GM21515 (cell line): ENCODE data around the gene RNU6-9.
A peak's percentile ranks its signal among the peaks of the same experiment; 100 is the strongest.
"Not testable (repeated sequence)": the region's sequence is repeated elsewhere in the genome, so short reads cannot be mapped to it uniquely, and the experiment has no call there.

ENCODE experiments used
- ATAC-seq: cut with Tn5 transposase; IDR thresholded peaks from one replicate; pipeline ENCODE4 v1.9.1; 2021; ENCODE audit not compliant: unreplicated experiment

The RNU6-9 gene

DNA sequence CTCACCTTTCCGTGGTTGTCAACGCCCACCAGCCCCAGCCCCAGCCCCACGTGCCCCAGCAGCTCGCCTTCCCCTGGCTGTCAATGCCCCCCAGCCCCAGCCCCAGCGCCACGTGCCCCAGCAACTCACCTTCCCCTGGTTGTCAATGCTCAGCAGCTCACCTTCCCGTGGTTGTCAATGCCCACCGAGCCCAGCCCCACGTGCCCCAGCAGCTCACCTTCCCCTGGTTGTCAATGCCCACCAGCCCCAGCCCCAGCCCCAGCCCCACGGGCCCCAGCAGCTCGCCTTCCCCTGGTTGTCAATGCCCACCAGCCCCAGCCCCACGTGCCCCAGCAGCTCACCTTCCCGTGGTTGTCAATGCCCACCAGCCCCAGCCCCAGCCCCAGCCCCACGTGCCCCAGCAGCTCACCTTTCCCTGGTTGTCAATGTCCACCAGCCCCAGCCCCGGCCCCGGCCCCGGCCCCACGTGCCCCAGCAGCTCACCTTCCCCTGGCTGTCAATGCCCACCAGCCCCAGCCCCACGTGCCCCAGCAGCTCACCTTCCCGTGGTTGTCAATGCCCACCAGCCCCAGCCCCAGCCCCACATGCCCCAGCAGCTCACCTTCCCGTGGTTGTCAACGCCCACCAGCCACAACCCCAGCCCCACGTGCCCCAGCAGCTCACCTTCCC lies 15.2 kb upstream of the RNU6-9 start:
- ATAC-seq = not testable (repeated sequence)

DNA sequence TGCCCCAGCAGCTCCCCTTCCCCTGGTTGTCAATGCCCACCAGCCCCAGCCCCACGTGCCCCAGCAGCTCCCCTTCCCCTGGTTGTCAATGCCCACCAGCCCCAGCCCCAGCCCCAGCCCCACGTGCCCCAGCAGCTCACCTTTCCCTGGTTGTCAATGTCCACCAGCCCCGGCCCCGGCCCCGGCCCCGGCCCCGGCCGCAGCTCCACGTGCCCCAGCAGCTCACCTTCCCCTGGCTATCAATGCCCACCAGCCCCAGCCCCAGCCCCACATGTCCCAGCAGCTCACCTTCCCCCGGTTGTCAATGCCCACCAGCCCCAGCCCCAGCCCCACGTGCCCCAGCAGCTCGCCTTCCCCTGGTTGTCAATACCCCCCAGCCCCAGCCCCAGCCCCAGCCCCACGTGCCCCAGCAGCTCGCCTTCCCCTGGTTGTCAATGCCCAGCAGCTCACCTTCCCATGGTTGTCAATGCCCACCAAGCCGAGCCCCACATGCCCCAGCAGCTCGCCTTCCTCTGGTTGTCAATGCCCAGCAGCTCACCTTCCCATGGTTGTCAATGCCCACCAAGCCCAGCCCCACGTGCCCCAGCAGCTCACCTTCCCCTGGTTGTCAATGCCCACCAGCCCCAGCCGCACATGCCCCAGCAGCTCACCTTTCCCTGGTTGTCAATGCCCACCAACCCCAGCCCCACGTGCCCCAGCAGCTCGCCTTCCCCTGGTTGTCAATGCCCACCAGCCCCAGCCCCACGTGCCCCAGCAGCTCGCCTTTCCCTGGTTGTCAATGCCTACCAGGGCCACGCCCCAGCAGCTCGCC lies 14.3 kb upstream of the RNU6-9 start:
- ATAC-seq = not testable (repeated sequence)

DNA sequence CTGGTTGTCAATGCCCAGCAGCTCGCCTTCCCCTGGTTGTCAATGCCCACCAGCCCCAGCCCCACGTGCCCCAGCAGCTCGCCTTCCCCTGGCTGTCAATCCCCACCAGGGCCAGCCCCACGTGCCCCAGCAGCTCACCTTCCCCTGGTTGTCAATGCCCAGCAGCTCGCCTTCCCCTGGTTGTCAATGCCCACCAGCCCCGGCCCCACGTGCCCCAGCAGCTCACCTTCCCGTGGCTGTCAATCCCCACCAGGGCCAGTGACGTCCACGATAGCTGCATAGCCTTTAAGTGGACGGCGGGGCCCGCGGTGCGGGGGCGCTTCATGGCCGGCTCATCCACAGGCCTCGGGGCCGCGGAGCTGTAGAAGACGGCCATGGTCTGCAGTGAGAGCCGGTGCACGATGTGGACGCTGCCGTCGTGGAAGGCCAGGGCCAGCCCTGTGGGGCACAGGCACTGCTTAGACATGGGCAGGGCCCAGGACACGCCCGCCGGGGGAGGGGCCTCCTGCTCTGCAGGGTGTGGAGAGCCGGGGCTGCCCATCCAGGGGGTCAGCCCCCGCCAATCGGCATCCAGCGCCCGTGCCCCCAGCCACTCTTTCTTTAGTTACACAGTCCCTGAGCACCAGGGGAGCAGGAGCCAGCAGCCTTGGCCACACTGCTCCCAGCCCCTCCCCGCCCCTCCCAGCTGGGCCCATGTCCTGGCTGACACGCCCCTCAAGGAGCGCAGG lies 13.4 kb upstream of the RNU6-9 start:
- ATAC-seq = no peak

DNA sequence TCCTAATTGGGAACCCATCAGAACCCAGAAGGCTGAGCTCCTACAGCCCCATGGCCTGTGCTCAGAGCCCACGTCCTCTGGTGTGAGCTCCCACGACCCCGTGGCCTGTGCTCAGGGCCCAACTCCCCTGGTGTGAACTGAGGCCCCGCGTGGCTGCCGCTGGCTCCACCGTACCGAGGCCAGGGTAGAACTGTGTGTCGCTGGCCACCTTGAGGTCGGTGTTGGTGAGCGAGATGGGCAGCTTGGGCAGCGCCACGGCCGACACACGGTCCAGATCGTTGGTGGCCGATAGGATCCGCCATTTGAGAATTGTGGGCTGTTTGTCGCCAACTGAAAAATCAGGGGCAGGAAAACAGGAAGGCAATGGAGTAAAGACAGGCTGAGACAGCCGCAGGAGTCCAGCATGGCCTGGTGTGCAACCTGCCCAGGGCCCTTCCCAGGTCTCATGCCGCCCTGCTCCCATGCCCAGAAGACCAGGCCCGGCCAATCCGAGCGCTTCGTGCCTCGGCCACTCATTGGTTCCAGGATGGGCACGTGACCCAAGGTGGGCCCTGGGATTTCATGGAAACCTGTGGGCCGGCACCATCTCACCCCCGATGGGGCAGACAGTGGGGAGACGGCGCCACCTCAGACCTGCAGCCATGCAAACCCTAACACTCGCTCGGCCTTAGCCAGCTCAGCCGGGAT lies 11.8 kb upstream of the RNU6-9 start:
- no peak for ATAC-seq

DNA sequence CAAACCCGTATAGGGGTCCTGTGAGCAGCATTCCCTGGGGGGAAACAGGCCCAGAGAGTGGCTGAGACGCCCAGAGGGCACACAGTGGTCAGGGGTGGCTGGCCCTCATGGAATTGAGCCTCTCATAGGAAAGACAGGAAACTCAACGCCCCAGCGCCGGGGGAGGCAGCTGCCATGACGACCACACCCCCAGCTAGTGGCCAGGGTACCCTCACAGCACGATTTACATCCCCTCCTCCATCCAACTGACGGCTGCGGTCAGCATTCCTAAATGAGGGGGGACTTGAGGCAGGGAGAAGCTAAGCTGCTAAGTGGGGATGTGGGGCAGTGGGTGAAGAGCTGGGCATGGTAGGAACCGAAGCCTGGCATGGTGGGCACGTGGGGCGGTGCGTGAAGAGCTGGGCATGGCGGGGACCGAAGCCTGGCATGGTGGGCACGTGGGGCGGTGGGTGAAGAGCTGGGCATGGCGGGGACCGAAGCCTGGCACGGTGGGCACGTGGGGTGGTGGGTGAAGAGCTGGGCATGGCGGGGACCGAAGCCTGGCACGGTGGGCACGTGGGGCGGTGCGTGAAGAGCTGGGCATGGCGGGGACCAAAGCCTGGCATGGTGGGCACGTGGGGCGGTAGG lies 10.3 kb upstream of the RNU6-9 start:
- no peak for ATAC-seq

DNA sequence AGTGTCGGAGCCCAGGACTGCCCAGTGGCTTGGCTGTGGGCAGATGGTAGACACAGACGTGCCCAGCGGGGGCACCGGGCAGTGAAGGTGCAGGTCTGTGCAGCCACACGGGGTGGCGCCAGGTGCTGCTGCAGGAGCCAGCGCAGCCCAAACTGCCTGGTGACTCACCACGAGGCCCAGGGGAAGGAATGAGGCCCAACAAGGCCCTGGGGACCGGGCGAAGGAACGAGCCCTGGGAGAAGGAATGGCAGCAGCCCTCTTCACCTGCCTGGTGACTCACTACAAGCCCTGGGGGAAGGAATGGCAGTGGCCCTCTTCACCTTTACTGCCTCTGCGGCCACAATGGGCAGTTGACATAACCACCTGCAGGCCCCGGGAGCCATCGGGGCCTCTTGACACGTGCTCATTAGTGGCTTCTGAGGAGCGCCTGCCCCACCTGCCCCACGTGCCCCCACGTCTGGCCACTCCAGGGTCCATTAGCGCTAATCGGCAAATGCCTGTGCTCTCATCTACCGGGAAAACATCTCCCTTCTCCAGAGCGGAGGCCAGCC lies 9.5 kb upstream of the RNU6-9 start:
- no peak for ATAC-seq

DNA sequence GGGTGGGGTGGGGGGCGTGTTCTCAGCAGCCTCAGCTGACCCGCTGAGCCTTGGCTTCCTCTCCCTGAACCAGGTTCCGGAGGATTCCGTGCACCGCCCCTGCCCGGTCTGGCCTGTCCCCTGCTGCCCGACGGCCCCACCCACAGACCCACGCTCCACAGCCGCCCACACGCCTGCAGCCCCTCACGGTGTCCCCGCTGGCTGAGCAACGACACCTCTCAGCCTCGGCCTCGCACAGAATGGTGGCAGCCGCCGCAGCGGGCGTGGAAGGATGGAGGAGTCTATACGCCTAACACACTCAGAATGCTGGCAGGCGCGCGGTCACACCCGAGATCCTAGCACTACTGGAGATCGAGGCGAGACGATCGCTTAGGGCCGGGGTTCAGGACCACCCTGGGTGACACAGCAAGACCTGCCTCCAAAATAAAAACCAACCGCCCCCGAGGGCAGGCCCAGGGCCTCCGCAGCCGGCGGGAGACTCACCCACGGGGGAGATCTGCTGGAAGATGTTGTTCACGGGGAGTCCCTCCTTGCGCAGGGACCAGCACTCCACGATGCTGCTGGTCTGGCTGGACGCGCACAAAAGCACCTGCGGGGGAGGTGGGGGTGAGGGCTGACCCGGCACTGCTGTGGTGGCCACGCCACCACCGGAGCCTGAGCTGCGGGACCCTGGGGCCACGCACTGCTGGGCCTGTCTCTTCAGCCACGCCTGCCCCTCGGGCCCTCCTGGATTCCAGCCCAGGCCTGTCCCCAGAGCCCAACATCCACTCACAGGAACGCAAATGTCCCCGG lies 8.7 kb upstream of the RNU6-9 start:
- ATAC-seq = no peak

DNA sequence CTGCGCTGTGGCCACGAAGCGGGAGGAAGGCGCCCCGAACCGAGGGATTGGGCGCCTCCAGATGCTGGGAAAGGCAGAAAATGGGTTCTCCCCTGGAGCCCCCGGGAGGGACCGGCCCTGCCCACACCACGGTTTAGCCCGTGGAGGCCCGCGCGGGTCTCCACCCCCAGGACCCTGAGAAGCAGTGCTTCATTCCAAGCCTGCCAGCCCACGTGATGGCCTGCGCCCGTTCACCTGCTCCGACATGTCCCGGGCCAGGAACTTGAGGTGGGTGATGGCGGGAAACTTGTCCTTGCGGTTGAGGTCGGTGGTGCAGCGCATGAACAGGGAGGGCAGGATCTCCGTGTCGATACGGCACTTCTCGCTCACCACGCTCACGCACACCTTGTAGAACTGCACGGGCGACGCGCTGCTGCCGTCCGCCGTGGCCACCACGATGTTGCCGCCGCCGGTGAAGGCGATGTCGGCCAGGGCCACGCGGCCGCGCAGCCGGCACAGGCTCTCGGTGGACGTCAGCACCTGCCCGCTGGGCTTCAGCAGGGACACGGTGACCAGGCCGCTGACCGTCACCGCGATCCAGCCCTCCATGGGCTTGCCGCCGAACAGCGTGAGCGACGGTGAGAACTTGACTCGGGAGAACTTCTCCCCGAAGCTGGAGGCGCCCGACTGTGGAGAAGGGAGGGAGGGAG lies 7.6 kb upstream of the RNU6-9 start:
- no peak for ATAC-seq

DNA sequence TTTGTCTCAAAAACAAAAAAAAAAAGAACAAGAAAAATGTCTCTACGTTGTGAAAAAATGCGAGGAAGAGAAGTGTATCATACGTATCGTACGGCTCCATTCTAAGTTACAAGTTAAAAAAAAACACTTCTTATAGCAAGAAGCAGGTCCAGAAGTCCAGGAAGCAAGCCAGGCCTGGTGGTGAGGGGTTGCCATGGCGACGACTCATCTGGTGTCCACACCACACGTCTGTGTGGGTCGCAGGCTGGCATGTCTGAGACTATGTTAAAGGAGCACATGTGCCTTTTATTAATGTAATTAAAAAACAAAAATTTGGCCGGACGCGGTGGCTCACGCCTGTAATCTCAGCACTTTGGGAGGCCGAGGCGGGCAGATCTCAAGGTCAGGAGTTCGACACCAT lies 6.2 kb upstream of the RNU6-9 start:
- ATAC-seq = no peak

DNA sequence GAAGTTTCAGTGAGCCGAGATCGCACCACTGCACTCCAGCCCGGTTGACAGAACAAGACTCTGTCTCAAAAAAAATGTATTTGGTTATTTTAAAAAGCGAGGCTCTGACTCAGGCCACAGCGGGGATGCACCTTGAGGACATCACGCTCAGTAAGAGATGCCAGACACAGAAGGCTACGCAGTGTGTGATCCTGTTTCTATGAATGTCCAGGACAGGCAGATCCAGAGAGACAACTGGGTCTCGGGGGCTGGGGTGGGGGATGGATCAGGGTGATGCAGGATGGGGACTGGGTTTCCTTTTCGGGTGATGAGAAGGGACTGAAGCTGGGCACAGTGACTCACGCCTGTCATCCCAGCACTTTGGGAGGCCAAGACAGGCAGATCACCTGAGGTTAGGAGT lies 5.7 kb upstream of the RNU6-9 start:
- ATAC-seq = no peak

DNA sequence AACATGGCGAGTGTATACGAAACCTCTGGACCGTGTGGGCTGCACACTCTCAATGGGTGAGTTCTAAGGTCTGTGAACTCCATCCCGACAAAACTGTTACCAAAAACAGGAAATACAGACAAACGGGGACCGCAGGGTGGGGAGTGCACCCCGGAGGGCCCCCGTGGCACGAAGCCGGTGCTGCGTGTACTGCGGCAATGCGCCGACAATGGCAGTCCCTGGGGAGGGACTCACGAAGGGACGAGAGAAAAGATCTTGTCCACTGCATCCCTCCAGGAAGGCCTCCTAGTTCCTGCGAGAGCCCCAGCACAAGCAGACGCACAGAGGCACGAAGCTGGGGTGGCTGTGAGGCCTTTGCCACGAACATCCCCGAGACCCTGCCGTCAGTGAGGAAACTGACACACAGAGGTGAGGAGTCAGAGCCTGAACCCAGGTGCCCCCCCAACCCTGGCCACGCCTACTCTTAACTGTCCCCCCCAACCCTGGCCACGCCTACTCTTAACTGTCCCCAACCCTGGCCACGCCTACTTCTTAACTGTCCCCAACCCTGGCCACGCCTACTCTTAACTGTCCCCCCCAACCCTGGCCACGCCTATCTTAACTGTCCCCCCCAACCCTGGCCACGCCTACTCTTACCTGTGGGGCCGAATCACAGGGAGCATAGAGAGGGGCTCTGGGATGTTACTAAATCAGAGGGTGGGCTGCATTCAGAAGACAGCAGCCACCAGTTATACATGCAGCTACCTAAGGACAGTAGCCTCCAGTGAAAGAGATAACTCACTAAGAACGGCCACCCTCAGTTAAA lies 4.5 kb upstream of the RNU6-9 start:
- ATAC-seq = no peak

DNA sequence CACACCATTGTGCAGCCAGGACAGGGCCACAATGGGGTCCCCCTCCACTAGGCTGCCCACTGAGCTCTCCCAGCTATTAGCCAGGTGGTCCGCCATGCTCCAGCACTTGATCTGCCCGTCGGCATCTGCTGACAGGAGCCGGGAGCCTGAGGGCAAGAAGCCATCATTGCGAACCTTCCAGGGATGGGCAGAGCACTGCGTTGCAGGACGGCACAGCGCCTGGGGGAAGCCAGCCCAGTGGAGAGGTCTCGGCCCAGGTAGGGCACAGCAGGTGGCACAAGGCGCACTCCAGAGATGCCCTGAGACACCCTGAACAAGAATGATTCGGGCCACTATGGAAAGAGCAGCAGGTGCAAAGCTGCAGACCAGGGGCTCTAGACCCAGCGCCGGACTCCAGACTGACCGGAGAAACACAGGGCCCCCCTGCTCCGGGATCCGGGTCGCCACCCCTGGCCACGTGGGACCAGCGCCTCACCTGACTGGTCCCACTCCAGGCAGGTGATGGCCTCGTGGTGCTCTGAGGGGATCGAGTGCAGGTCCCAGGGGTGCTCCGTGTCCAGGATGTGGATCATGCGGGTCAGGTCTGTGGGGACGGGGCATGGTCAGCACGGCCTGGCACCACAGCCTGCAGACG lies 3.5 kb upstream of the RNU6-9 start:
- ATAC-seq = no peak

DNA sequence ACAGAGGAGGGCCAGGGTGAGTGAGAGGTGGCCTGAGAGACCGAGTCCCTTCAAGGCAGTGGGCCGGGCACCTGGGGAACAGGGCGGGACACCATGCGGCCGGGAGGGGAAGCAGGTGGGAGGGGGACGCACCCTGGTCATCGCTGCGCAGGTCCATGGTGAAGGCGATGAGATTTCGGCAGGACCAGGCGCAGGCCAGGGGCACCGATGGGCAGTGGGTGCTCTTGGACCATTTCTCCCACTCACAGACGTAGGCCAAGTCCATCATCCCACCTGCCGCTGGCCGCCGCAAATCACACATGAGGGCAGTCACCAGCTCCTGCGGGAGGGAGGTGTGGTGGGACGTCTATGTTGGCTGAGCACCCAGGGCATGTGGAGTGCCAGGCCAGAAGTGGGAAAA lies 2.5 kb upstream of the RNU6-9 start:
- ATAC-seq = no peak

DNA sequence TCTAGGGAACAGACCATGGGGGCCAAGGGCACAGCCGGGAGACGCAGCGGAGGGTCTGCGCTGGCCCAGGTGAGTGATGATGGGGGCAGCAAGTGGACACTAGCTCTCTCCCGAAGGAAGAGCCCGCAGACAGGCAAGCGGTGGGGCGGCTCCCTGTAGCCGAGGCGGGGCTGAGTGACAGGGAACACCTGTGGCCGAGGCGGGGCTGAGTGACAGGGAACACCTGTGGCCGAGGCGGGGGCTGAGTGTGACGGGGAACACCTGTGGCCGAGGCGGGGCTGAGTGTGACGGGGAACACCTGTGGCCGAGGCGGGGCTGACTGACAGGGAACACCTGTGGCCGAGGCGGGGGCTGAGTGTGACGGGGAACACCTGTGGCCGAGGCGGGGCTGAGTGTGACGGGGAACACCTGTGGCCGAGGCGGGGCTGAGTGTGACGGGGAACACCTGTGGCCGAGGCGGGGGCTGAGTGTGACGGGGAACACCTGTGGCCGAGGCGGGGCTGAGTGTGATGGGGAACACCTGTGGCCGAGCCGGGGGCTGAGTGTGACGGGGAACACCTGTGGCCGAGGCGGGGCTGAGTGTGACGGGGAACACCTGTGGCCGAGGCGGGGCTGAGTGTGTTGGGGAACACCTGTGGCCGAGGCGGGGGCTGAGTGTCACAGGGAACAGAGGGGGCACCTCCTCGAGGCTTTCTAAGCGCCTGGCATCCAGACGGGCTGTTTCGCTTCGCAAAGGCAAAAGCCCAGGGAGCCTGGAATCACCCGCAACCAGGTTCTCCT lies 1.7 kb upstream of the RNU6-9 start:
- not testable (repeated sequence) for ATAC-seq

DNA sequence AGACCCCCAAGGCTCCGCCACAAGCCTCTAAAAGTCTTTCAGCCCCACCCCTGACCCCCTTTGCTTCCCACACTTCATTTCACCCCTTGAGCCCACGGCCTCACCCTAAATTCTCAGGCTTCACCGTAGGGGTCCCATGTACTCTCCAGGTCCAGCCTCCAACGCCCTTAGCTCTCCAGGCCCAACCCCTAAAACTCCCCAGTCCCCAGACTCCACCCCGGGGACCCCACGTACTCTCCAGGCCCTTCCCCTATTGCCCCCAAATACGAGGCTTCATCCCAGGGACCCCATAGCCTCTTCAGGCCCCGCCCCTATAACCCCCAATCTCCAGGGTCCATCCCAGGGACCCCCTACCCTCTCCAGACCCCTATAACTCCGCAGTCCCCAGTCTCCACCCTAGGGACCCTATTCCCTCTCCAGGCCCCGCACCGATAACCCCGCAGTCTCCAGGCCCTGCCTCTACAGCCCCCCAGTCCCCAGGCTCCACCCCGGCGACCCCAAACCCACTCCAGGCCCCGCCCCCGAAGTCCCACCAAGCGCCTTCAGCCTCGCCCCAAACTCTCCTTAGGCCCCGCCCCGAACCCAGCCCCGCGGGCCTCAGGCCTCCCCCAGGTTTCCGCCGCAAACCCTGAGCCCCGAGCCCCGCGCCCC lies 916 bp upstream of the RNU6-9 start:
- ATAC-seq = peak; percentile 4

DNA sequence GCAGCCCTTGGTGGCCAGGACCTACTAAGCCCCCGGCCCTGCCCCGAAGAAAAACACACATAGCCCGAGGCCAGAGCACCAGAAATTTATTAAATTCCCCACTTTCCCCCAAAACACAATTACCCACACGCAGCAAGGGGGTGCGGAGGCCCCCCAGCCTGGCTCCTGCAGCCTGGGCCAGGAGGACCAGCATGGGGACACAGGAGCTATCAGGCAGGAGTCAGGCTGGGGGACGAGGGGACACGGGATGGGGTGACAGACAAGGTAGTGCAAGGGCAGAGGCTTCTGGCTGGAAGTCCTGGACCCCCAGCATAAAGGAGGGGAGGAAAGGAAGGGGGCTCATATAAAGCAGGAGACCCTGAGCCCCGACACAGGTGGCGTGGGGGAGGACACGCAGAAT lies 3.1 kb downstream of the RNU6-9 start:
- ATAC-seq = no peak

DNA sequence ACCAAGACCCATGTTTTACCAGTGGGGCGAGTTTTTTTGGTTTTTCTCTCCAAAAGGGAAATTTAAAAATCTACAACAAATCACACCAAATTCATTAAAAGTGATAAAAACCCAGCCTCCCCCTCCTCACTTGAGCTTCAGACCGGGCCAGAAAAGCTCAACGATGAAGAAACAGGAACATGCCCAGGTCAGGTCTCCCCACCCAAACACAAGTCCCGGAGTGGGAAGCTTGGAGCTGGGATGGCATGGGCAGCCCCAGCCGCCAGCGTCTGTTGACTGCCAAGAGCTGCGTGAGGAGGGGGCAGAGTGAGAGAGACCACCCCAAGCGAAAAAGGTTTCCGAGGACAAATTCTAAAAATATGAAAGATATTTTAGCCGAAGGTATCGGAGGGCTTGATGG lies 3.7 kb downstream of the RNU6-9 start:
- ATAC-seq = no peak
